C4-2B (cell line): ENCODE measurements around the gene SYCE3.

ENCODE experiments used
- CTCF ChIP-seq: fragments of 450-650 bp; conservative IDR thresholded peaks from 2 replicates; pipeline ENCODE4 v1.5.1; 2017; ENCODE audit warnings: mild to moderate bottlenecking
- ZFX ChIP-seq: fragments of 450-650 bp; IDR thresholded peaks from 2 replicates; pipeline ENCODE4 v1.6.1; 2017

DNA sequence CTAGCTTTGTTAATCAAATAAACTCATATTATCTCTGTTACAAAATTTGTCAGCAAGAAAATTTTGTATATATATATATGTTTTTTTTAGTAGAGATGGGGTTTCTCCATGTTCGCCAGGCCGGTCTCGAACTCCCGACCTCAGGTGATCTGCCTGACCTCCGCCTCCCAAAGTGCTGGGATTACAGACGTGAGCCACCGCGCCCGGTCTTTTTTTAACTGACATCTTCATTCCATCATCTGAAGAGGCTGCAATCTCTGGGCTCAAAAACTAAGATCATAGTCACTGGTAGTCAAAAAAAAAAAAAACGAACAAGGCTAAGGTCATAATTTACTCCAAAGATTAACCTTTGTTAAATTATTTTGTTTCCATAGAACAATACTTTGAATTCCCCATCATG, 22.3 kb downstream of the SYCE3 start:
- TF ChIP-seq CTCF = no peak
- no peak for TF ChIP-seq ZFX
